ENCODE results near the gene HSPA9.

GRCh38 chr5:138622051-138622450 is 46.9 kb upstream of the HSPA9 start:
- no peak for TF ChIP-seq EZH2 (IDR thresholded peaks at IDR 0.05; ENCODE audit: low read length)
- TF ChIP-seq CTCF (optimal IDR thresholded peaks at IDR 0.05 in 1 of 3, IDR thresholded peaks at IDR 0.05 in 1 of 3, conservative IDR thresholded peaks at IDR 0.05 in 1 of 3; ENCODE audit: extremely low read depth in 1 of 3, insufficient read depth in 2 of 3, low read length in 3 of 3): no peak
